ENCODE results near the gene CPNE9. TPM values are rescaled to one million over a fixed set of nuclear protein-coding genes. Genes with fewer than 3 reads are reported as not detected.
"Not testable (repeated sequence)": the region's sequence is repeated elsewhere in the genome, so short reads cannot be mapped to it uniquely, and the experiment has no call there.

CPNE9 gene
- total and polyA plus RNA-seq, 4 experiments from 2014 or later, result 0.58 to 0.64 TPM; not detected in 2

DNA sequence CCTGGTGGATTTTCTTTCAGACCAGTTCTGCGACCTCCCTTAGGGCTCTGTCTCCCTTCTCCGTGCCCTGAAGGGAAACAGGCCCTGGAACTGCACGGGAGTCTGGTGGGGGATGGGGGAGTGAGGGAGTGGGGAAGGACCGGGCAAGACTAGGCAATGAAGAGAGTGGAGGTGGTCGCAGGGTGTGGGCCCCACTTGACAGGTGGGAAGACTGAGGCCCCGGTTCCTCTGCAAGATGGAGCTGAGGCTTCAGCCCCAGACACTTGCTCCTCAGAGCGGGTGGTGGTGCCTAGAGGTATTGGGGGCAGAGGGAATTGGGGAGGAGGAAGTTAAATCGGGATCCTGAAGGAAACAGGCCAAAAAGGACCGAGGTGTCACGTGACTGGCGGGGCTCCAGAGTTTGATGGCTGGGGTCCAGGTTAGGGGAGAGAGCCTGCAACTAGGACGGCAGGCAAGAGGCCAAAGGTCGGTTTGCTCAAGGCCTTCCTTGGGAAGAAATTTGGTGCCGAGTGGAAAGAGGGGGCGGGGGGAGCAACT, 66.7 kb downstream of the CPNE9 start:
- H3K4me3 Mint-ChIP-seq, result peak overlapping the region; percentile 44 to 77 (median 71)

DNA sequence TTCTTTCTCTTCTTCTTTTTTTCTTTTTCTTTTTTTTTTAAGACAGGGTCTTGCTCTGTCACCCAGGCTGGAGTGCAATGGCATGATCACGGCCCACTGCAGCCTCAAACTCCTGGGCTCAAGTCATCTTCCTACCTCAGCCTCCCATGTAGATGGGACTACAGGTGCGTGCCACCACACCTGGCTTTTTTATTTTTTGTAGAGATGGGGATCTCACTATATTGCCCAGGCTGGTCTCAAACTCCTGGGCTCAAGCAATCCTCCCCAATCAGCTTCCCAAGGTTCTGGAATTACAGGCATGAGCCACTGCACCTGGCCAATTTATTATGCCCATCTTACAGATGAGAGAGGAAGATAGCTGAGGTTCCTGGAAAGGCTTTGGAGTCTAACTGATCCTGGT, 67.4 kb downstream of the CPNE9 start:
- H3K27me3 Mint-ChIP-seq; H3K4me3 ChIP-seq (ENCODE audit: low read length in 2 of 2); H3K36me3 ChIP-seq (ENCODE audit: insufficient read depth, low read length); H3K27me3 ChIP-seq (ENCODE audit: insufficient read depth, low read length); H3K9me3 ChIP-seq (ENCODE audit: control insufficient read depth in 1 of 2, low read length in 2 of 2); H3K36me3 Mint-ChIP-seq; H3K27ac ChIP-seq (ENCODE audit: low read depth, low read length); DNase-seq; H3K9me3 Mint-ChIP-seq; intact Hi-C loops (cut with micrococcal nuclease): not testable (repeated sequence)
- Mint-ChIP-seq H3K27ac (peak overlapping the region in 2 of 7 donors; percentile 61 to 62), H3K4me1 (peaks cover 10 to 36% (median 21%) of the 10 kb centered on the region in 4 donors), H3K4me3 (peak overlapping the region in 7 of 8 donors; percentile 25 to 73 (median 44))
- CTCF ChIA-PET (ENCODE audit: partially characterized antibody), result interaction anchor here (1.1 kb wide), 1 partner anchor 10 kb away, joined by 3 read pairs; no protein-coding TSS in a partner anchor
- POLR2A ChIA-PET (ENCODE audit: partially characterized antibody), result interaction anchor here (2.1 kb wide), 1 partner anchor 22 kb away, joined by 10 read pairs; the partner anchor contains the start of genes ARPC4 and TADA3
- peaks cover 21% of the 10 kb centered on the region for H3K4me1 ChIP-seq (ENCODE audit: insufficient read depth, low read length)

More for the DNA sequence above, 66.7 kb downstream of the CPNE9 start:
- peak overlapping the region in 1 of 2 donors; percentile 45 for H3K4me3 ChIP-seq (ENCODE audit: low read length in 2 of 2)
- no peaks in the 10 kb centered on the region for H3K9me3 ChIP-seq (ENCODE audit: control insufficient read depth in 1 of 2, low read length in 2 of 2)
- no peaks in the 10 kb centered on the region for H3K27me3 ChIP-seq (ENCODE audit: insufficient read depth, low read length)
- DNase-seq, result no peak
- no peaks in the 10 kb centered on the region for H3K9me3 Mint-ChIP-seq
- no peaks in the 10 kb centered on the region for H3K36me3 ChIP-seq (ENCODE audit: insufficient read depth, low read length)
- POLR2A ChIA-PET (ENCODE audit: partially characterized antibody), result interaction anchor here (0.8 to 3.9 kb wide), 6 partner anchors 8 to 374 kb away, joined by 3 to 20 read pairs (median 6); partner anchors contain the start of genes ARPC4, BRPF1, OGG1 and TADA3
- peaks cover 10 to 36% (median 21%) of the 10 kb centered on the region in 4 donors for H3K4me1 Mint-ChIP-seq
- CTCF ChIA-PET (ENCODE audit: partially characterized antibody), result no interaction called here
- peaks cover 0 to 2% of the 10 kb centered on the region in 2 donors for H3K36me3 Mint-ChIP-seq
- no peaks in the 10 kb centered on the region for H3K27me3 Mint-ChIP-seq
- intact Hi-C loops (cut with micrococcal nuclease), result no loop called here
- H3K27ac Mint-ChIP-seq, result peak overlapping the region in 4 of 7 donors; percentile 46 to 77 (median 55)
- H3K27ac ChIP-seq (ENCODE audit: low read depth, low read length), result no peak overlapping the region
- peaks cover 21% of the 10 kb centered on the region for H3K4me1 ChIP-seq (ENCODE audit: insufficient read depth, low read length)

DNA sequence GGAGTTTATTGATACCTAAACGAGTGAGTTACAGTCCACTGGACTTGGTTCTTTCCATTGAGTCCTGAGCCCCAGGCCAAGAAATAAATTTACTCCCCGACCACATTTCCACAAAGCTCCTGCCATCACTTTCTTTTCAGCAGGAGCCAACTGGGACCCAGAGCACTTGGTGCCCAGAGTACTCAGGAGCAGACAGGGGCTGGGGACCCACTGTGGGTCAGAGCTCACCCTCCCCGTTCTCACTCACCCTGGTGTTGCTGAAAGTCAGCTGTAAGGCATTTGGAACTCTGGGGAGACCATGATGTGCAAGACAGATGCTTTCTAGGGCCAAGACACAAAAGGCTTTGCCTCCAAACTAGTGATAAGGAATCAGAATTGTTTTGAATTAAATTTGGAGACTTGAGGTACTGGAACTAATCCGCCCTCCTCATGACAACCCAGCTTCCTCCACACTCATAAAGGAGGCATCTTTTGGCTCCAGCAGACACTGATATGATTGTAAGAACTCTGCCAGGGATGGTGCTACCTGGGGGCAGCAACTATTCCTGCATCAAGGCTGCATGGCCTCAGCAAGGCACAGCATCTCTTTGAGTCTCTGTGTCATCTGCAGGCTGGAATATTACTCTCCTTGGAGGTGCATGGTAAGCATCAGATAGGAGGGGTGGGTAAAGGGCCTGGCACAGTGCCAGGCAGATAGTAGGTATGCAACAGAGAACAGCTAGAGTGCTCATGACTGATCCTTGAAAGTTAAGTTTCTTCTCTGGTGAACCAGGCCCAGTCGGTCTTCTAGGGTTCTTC, 73.5 kb downstream of the CPNE9 start:
- Mint-ChIP-seq H3K4me1 (peaks cover 33 to 47% (median 41%) of the 10 kb centered on the region in 4 donors), H3K4me3 (no peak overlapping the region), H3K27me3 (no peaks in the 10 kb centered on the region), H3K9me3 (no peaks in the 10 kb centered on the region), H3K27ac (peak overlapping the region in 2 of 7 donors; percentile 36 to 75), H3K36me3 (peaks cover 5 to 6% of the 10 kb centered on the region in 2 donors)
- intact Hi-C loops (cut with micrococcal nuclease), result no loop called here
- peaks cover 2% of the 10 kb centered on the region for H3K36me3 ChIP-seq (ENCODE audit: insufficient read depth, low read length)
- H3K27ac ChIP-seq (ENCODE audit: low read depth, low read length), result no peak overlapping the region
- CTCF ChIA-PET (ENCODE audit: partially characterized antibody), result interaction anchor here (1.1 kb wide), 1 partner anchor 155 kb away, joined by 3 read pairs; no protein-coding TSS in a partner anchor
- POLR2A ChIA-PET (ENCODE audit: partially characterized antibody), result interaction anchor here (1.0 to 2.8 kb wide), 3 partner anchors 8 to 32 kb away, joined by 3 to 9 read pairs (median 6); partner anchors contain the start of genes ARPC4 and CAMK1
- no peak overlapping the region for H3K4me3 ChIP-seq (ENCODE audit: low read length in 2 of 2)
- peaks cover 45% of the 10 kb centered on the region for H3K4me1 ChIP-seq (ENCODE audit: insufficient read depth, low read length)
- no peak for DNase-seq
- H3K9me3 ChIP-seq (ENCODE audit: control insufficient read depth in 1 of 2, low read length in 2 of 2), result no peaks in the 10 kb centered on the region
- H3K27me3 ChIP-seq (ENCODE audit: insufficient read depth, low read length), result no peaks in the 10 kb centered on the region

DNA sequence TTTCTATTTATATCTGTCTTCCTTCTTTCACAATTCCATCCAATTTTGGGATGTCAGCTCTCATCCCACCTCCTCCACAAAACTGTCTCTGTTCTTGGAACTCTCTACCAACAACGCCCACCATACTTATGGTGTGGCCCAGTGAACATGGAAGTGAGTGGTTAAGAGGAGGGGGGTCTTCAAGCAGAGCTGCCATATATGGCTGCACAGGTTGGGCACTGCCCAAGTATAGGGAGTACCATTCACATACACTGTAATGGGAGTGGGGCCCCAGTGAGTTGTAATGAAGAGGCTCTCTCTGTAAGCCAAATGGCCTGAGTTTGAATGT, 74.0 kb downstream of the CPNE9 start:
- Mint-ChIP-seq H3K27me3 (no peaks in the 10 kb centered on the region), H3K4me3 (no peak overlapping the region), H3K4me1 (peaks cover 36 to 53% (median 45%) of the 10 kb centered on the region in 4 donors), H3K36me3 (peaks cover 9 to 11% of the 10 kb centered on the region in 2 donors), H3K27ac (peak overlapping the region in 2 of 7 donors; percentile 36 to 75), H3K9me3 (no peaks in the 10 kb centered on the region)
- H3K27me3 ChIP-seq (ENCODE audit: insufficient read depth, low read length), result no peaks in the 10 kb centered on the region
- ChIA-PET POLR2A (ENCODE audit: partially characterized antibody) (interaction anchor here (0.6 to 2.8 kb wide), 4 partner anchors 8 to 31 kb away, joined by 3 to 9 read pairs (median 4); partner anchors contain the start of genes ARPC4, CAMK1 and OGG1), CTCF (ENCODE audit: partially characterized antibody) (interaction anchor here (1.1 kb wide), 1 partner anchor 154 kb away, joined by 3 read pairs; no protein-coding TSS in a partner anchor)
- DNase-seq, result no peak
- peaks cover 8% of the 10 kb centered on the region for H3K36me3 ChIP-seq (ENCODE audit: insufficient read depth, low read length)
- no peaks in the 10 kb centered on the region for H3K9me3 ChIP-seq (ENCODE audit: control insufficient read depth in 1 of 2, low read length in 2 of 2)
- H3K4me3 ChIP-seq (ENCODE audit: low read length in 2 of 2), result no peak overlapping the region
- peaks cover 45% of the 10 kb centered on the region for H3K4me1 ChIP-seq (ENCODE audit: insufficient read depth, low read length)
- H3K27ac ChIP-seq (ENCODE audit: low read depth, low read length), result no peak overlapping the region
- intact Hi-C loops (cut with micrococcal nuclease), result no loop called here

DNA sequence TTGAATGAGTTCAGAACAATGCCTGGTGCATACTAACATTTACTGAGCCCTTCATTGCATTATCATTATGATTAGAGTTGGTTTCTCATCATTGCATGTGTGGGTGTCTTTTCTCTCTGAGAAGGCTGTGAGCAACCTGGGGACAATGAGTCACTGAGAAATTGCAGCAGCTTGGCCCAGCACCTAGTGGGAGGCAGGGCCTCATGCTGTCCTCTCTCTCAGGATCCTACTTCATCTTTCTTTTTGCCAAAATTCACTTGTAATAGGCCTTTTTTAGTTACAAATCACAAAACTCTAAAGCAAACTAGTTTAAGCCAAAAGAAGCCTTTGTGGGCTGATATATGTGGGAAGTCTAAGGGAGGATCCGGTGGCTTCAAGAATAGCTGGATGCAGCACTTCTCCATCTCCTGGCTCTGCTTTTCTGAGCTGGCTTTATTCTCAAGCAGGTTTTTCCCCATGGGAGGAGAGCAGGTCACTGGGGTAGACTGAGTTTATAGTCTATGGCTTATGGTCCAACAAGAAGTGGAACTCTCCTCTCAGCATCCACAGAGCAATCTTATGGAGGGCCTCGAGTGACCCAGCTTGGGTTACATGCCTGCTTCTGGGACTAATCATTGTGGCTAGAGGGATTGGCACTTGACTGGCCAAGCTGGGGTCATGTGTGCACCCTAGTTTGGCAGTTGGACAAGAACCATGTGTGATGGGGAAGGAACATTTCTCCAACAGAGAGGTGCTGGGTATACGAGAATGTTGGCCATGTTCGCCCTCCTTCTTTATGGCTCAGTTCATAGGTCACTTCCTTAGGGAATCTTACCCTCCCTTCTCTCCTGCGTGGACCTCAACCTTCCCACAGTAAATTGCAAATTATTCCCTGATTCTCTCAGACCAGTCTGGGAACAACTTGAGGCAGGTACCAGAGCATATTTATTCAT, 74.8 kb downstream of the CPNE9 start:
- no peak for DNase-seq
- ChIA-PET POLR2A (ENCODE audit: partially characterized antibody) (interaction anchor here (0.6 to 2.8 kb wide), 4 partner anchors 9 to 31 kb away, joined by 3 to 9 read pairs (median 4); partner anchors contain the start of genes ARPC4, CAMK1 and OGG1), CTCF (ENCODE audit: partially characterized antibody) (interaction anchor here (1.1 kb wide), 1 partner anchor 154 kb away, joined by 3 read pairs; no protein-coding TSS in a partner anchor)
- peak overlapping the region in 4 of 7 donors; percentile 31 to 90 (median 77) for H3K27ac Mint-ChIP-seq
- H3K36me3 ChIP-seq (ENCODE audit: insufficient read depth, low read length), result peaks cover 8% of the 10 kb centered on the region
- H3K4me3 ChIP-seq (ENCODE audit: low read length in 2 of 2), result no peak overlapping the region
- H3K27ac ChIP-seq (ENCODE audit: low read depth, low read length), result no peak overlapping the region
- peak overlapping the region in 4 of 8 donors; percentile 7 to 40 (median 25) for H3K4me3 Mint-ChIP-seq
- no peaks in the 10 kb centered on the region for H3K9me3 ChIP-seq (ENCODE audit: control insufficient read depth in 1 of 2, low read length in 2 of 2)
- H3K9me3 Mint-ChIP-seq, result no peaks in the 10 kb centered on the region
- peaks cover 13 to 17% of the 10 kb centered on the region in 2 donors for H3K36me3 Mint-ChIP-seq
- no peaks in the 10 kb centered on the region for H3K27me3 ChIP-seq (ENCODE audit: insufficient read depth, low read length)
- intact Hi-C loops (cut with micrococcal nuclease), result no loop called here
- peaks cover 45% of the 10 kb centered on the region for H3K4me1 ChIP-seq (ENCODE audit: insufficient read depth, low read length)
- peaks cover 40 to 57% (median 48%) of the 10 kb centered on the region in 4 donors for H3K4me1 Mint-ChIP-seq
- H3K27me3 Mint-ChIP-seq, result no peaks in the 10 kb centered on the region

DNA sequence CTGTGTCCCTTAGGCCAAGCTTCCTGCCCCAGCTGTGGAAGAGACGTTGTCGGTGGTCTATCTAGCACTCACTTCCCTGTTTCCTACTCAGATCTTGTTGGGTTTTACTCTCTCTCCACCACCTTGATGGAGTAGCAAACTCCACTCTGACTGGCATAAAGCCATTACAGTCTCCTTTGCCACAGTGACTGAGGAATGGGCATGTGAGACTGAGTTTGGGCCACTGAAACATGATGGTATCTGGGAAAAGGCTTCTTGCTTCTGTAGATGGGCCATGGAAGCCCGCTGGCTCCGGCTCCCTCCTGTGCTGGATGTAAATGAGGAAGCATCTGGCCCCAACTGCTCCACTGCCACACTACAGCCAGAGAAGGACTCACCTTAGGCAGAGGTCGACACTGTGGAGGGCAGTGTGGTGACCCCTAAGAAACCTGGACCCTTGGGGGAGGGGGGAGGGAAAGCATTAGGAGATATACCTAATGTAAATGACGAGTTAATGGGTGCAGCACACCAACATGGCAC, 75.5 kb downstream of the CPNE9 start:
- no peaks in the 10 kb centered on the region for H3K27me3 Mint-ChIP-seq
- no peak overlapping the region for H3K4me3 ChIP-seq (ENCODE audit: low read length in 2 of 2)
- ChIA-PET POLR2A (ENCODE audit: partially characterized antibody) (interaction anchor here (1.4 to 2.8 kb wide), 2 partner anchors 14 to 154 kb away, joined by 5 to 9 read pairs; partner anchors contain the start of genes ARPC4 and CRELD1), CTCF (ENCODE audit: partially characterized antibody) (no interaction called here)
- H3K4me1 Mint-ChIP-seq, result peaks cover 40 to 57% (median 48%) of the 10 kb centered on the region in 4 donors
- H3K9me3 Mint-ChIP-seq, result no peaks in the 10 kb centered on the region
- no peaks in the 10 kb centered on the region for H3K27me3 ChIP-seq (ENCODE audit: insufficient read depth, low read length)
- H3K9me3 ChIP-seq (ENCODE audit: control insufficient read depth in 1 of 2, low read length in 2 of 2), result no peaks in the 10 kb centered on the region
- peaks cover 45% of the 10 kb centered on the region for H3K4me1 ChIP-seq (ENCODE audit: insufficient read depth, low read length)
- DNase-seq, result no peak
- H3K27ac Mint-ChIP-seq, result peak overlapping the region; percentile 75 to 90 (median 89)
- peak overlapping the region; percentile 50 for H3K27ac ChIP-seq (ENCODE audit: low read depth, low read length)
- peak overlapping the region in 7 of 8 donors; percentile 39 to 77 (median 69) for H3K4me3 Mint-ChIP-seq
- intact Hi-C loops (cut with micrococcal nuclease), result no loop called here
- H3K36me3 Mint-ChIP-seq, result peaks cover 13 to 20% of the 10 kb centered on the region in 2 donors
- H3K36me3 ChIP-seq (ENCODE audit: insufficient read depth, low read length), result peaks cover 13% of the 10 kb centered on the region
